NCI-H2227 (cell line): ENCODE results near the gene CLASRP.
A peak's percentile ranks its signal among the peaks of the same experiment; 100 is the strongest.

ENCODE experiments used
- DNase-seq: peaks from one replicate; lab custom pipeline; 2025; ENCODE audit not compliant: unreplicated experiment; lab: John Stamatoyannopoulos, UW

The CLASRP gene

GRCh38 chr19:45079911-45080370 is 41.1 kb downstream of the CLASRP start:
- no peak for DNase-seq

GRCh38 chr19:45082170-45082569 is 43.3 kb downstream of the CLASRP start:
- DNase-seq: no peak

- no peak for DNase-seq
Measured at GRCh38 chr19:45086480-45086879, 47.6 kb downstream of the CLASRP start.

GRCh38 chr19:45087531-45087930 is 48.7 kb downstream of the CLASRP start:
- no peak for DNase-seq

- DNase-seq: no peak
Measured at GRCh38 chr19:45090034-45090433, 51.2 kb downstream of the CLASRP start.

- DNase-seq: no peak
Measured at GRCh38 chr19:45090606-45091005, 51.8 kb downstream of the CLASRP start.

GRCh38 chr19:45091031-45091923 is 52.4 kb downstream of the CLASRP start:
- DNase-seq: peak; percentile 98

- peak; percentile 96 for DNase-seq
Measured at GRCh38 chr19:45092747-45093678, 54.2 kb downstream of the CLASRP start, which contains the start of gene PPP1R37. Gene PPP1R37, plus strand, starts transcription at chr19:45093179. Its CDS starts 147 bp downstream, at chr19:45093326.

- no peak for DNase-seq
Measured at GRCh38 chr19:45094137-45094536, 55.3 kb downstream of the CLASRP start.

GRCh38 chr19:45094707-45095106 is 55.9 kb downstream of the CLASRP start:
- DNase-seq: no peak

GRCh38 chr19:45095496-45096413 is 56.9 kb downstream of the CLASRP start:
- no peak for DNase-seq

- no peak for DNase-seq
Measured at GRCh38 chr19:45096700-45097099, 57.9 kb downstream of the CLASRP start.

GRCh38 chr19:45097450-45097775 is 58.6 kb downstream of the CLASRP start:
- DNase-seq: no peak

- DNase-seq: no peak
Measured at GRCh38 chr19:45097776-45098520, 59.1 kb downstream of the CLASRP start.

- no peak for DNase-seq
Measured at GRCh38 chr19:45098521-45099466, 59.9 kb downstream of the CLASRP start.

- DNase-seq: no peak
Measured at GRCh38 chr19:45099467-45100191, 60.8 kb downstream of the CLASRP start.

GRCh38 chr19:45100201-45100600 is 61.4 kb downstream of the CLASRP start:
- DNase-seq: no peak

- no peak for DNase-seq
Measured at GRCh38 chr19:45100846-45101252, 62.0 kb downstream of the CLASRP start.
